Neural cell (in vitro differentiated cells): ENCODE data around the gene NUCB1.

ENCODE experiments used
- EP300 ChIP-seq: fragments of 450-650 bp; conservative IDR thresholded peaks from 2 replicates; pipeline ENCODE4 v1.6.1; 2014; ENCODE audit warnings: antibody characterized with exemption, mild to moderate bottlenecking, moderate library complexity; ENCODE audit not compliant: poor library complexity, severe bottlenecking
- EZH2 ChIP-seq: fragments of 200-600, 300-800 bp; shearing (Covaris generic), sonication (generic); IDR thresholded peaks from 2 replicates; pipeline ENCODE4 v1.6.1; 2014; ENCODE audit warnings: antibody characterized with exemption, low read length, borderline replicate concordance, mild to moderate bottlenecking; ENCODE audit not compliant: insufficient read depth, poor library complexity, severe bottlenecking
- MXI1 ChIP-seq: fragments of 450-650 bp; conservative IDR thresholded peaks from 2 replicates; pipeline ENCODE4 v1.6.1; 2014; ENCODE audit warnings: antibody characterized with exemption, mild to moderate bottlenecking; ENCODE audit not compliant: poor library complexity, severe bottlenecking
- POLR2AphosphoS5 ChIP-seq: IDR thresholded peaks from 2 replicates; pipeline ENCODE4 v1.6.1; 2012
- RAD21 ChIP-seq: fragments of 450-650 bp; conservative IDR thresholded peaks from 2 replicates; pipeline ENCODE4 v1.6.1; 2014; ENCODE audit warnings: antibody characterized with exemption, mild to moderate bottlenecking, moderate library complexity
- TF ChIP-seq, protein P1 (sequence below): fragments of 450-650 bp; IDR thresholded peaks from 2 replicates; pipeline ENCODE4 v1.5.1; 2014; ENCODE audit warnings: antibody characterized with exemption, mild to moderate bottlenecking, moderate library complexity; ENCODE audit not compliant: poor library complexity, severe bottlenecking
- TF ChIP-seq, protein P2 (sequence below): IDR thresholded peaks from 2 replicates; pipeline ENCODE4 v1.6.1; 2012; ENCODE audit warnings: borderline replicate concordance

DNA sequence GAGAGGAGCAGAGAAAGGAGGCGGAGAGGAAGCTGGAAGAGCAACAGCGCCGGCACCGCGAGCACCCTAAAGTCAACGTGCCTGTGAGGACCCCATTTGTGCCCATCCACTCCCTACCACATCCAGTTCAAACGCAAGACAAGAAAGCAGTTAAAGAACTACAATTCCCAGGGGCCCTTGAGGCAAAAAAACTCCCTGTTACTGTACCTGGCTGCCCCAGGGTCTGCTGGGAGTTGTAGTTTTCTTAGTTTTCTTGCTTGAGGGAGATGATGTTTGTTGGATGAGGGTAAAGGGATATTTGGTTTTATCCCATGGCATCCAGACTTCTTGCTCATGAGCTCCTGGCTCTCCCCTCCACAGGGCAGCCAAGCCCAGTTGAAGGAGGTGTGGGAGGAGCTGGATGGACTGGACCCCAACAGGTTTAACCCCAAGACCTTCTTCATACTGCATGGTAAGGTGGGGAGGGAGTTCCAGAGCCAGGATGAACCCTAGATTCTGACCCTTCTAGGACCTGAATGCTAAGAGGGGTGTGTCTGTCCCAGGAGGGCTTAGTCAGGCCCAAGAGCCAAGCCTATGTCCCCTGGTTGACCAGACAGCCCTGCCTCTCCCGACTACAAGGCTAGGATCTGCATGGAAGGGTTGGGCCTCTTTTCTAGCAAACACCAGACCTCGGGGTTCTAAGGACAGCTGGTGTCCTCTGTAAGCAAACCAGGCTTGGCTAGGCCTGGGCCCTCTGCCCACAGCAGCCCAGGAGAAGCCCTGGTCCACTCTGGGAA is 13.2 kb downstream of the NUCB1 start:
- TF ChIP-seq, protein P1, sequence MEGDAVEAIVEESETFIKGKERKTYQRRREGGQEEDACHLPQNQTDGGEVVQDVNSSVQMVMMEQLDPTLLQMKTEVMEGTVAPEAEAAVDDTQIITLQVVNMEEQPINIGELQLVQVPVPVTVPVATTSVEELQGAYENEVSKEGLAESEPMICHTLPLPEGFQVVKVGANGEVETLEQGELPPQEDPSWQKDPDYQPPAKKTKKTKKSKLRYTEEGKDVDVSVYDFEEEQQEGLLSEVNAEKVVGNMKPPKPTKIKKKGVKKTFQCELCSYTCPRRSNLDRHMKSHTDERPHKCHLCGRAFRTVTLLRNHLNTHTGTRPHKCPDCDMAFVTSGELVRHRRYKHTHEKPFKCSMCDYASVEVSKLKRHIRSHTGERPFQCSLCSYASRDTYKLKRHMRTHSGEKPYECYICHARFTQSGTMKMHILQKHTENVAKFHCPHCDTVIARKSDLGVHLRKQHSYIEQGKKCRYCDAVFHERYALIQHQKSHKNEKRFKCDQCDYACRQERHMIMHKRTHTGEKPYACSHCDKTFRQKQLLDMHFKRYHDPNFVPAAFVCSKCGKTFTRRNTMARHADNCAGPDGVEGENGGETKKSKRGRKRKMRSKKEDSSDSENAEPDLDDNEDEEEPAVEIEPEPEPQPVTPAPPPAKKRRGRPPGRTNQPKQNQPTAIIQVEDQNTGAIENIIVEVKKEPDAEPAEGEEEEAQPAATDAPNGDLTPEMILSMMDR = no peak
- TF ChIP-seq POLR2AphosphoS5 (no peak), EZH2 (no peak), RAD21 (no peak), EP300 (no peak), MXI1 (no peak)
- TF ChIP-seq, protein P2, sequence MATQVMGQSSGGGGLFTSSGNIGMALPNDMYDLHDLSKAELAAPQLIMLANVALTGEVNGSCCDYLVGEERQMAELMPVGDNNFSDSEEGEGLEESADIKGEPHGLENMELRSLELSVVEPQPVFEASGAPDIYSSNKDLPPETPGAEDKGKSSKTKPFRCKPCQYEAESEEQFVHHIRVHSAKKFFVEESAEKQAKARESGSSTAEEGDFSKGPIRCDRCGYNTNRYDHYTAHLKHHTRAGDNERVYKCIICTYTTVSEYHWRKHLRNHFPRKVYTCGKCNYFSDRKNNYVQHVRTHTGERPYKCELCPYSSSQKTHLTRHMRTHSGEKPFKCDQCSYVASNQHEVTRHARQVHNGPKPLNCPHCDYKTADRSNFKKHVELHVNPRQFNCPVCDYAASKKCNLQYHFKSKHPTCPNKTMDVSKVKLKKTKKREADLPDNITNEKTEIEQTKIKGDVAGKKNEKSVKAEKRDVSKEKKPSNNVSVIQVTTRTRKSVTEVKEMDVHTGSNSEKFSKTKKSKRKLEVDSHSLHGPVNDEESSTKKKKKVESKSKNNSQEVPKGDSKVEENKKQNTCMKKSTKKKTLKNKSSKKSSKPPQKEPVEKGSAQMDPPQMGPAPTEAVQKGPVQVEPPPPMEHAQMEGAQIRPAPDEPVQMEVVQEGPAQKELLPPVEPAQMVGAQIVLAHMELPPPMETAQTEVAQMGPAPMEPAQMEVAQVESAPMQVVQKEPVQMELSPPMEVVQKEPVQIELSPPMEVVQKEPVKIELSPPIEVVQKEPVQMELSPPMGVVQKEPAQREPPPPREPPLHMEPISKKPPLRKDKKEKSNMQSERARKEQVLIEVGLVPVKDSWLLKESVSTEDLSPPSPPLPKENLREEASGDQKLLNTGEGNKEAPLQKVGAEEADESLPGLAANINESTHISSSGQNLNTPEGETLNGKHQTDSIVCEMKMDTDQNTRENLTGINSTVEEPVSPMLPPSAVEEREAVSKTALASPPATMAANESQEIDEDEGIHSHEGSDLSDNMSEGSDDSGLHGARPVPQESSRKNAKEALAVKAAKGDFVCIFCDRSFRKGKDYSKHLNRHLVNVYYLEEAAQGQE = no peak
